GM23338 (cell line): ENCODE measurements around the gene BBS4.

Experiments
- EZH2 ChIP-seq: fragments of 200-600 bp; sonication (generic); IDR thresholded peaks from one replicate; pipeline ENCODE4 v1.8.0; 2017; ENCODE audit warnings: antibody characterized with exemption, mild to moderate bottlenecking, low read depth; ENCODE audit not compliant: unreplicated experiment
- POLR2AphosphoS5 ChIP-seq: IDR thresholded peaks from 2 replicates; pipeline ENCODE4 v1.6.1; 2016; ENCODE audit warnings: antibody characterized with exemption, low read depth
- REST ChIP-seq: IDR thresholded peaks from one replicate; pipeline ENCODE4 v1.6.1; 2018; ENCODE audit warnings: antibody characterized with exemption; ENCODE audit not compliant: unreplicated experiment
- ZNF114 ChIP-seq: fragments of 250-450 bp; sonication (Bioruptor Pico); IDR thresholded peaks from 2 replicates; pipeline ENCODE4 v1.5.0; 2020; ENCODE audit warnings: mild to moderate bottlenecking, moderate library complexity
- TF ChIP-seq, protein P1 (sequence below), 2 experiments: fragments of 200-600 bp in 1 of 2; sonication (generic) in 1 of 2; conservative IDR thresholded peaks; 2 replicates each; pipeline versions ENCODE4 v1.5.1 to v1.6.1; 2016 to 2017; ENCODE audit warnings: antibody characterized with exemption in 2 of 2, low read depth in 2 of 2, mild to moderate bottlenecking in 2 of 2, moderate library complexity in 1 of 2

- TF ChIP-seq POLR2AphosphoS5: no peak
- TF ChIP-seq, protein P1, sequence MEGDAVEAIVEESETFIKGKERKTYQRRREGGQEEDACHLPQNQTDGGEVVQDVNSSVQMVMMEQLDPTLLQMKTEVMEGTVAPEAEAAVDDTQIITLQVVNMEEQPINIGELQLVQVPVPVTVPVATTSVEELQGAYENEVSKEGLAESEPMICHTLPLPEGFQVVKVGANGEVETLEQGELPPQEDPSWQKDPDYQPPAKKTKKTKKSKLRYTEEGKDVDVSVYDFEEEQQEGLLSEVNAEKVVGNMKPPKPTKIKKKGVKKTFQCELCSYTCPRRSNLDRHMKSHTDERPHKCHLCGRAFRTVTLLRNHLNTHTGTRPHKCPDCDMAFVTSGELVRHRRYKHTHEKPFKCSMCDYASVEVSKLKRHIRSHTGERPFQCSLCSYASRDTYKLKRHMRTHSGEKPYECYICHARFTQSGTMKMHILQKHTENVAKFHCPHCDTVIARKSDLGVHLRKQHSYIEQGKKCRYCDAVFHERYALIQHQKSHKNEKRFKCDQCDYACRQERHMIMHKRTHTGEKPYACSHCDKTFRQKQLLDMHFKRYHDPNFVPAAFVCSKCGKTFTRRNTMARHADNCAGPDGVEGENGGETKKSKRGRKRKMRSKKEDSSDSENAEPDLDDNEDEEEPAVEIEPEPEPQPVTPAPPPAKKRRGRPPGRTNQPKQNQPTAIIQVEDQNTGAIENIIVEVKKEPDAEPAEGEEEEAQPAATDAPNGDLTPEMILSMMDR (conservative IDR thresholded peaks at IDR 0.05; ENCODE audit: low read depth in 2 of 2): peak; percentile 25 to 43; a peak in 3 of 4 replicates
- no peak for TF ChIP-seq ZNF114 (CRISPR knock-in tag)
- TF ChIP-seq EZH2: no peak
- no peak for TF ChIP-seq REST
Measured at GRCh38 chr15:72770673-72771328, 84.8 kb downstream of the BBS4 start.
